SK-N-SH treated with all-trans-retinoic acid at 6 μM for 48 hours (cell line): ENCODE results near the gene FAM124A.

Source experiments
- ARNTL ChIP-seq: fragments of 450-650 bp; formaldehyde crosslinking; IDR thresholded peaks from 2 replicates; pipeline ENCODE4 v1.5.0; 2020; ENCODE audit warnings: low read depth, mild to moderate bottlenecking, moderate library complexity, borderline replicate concordance
- ESRRG ChIP-seq: fragments of 250-450 bp; sonication (Bioruptor Pico); IDR thresholded peaks from 2 replicates; pipeline ENCODE4 v1.6.1; 2021; ENCODE audit warnings: mild to moderate bottlenecking
- GLIS3 ChIP-seq: fragments of 250-450 bp; sonication (Bioruptor Pico); IDR thresholded peaks from 2 replicates; pipeline ENCODE4 v1.5.0; 2020; ENCODE audit warnings: mild to moderate bottlenecking, moderate library complexity
- PATZ1 ChIP-seq: fragments of 250-450 bp; sonication (Bioruptor Pico); IDR thresholded peaks from 2 replicates; pipeline ENCODE4 v1.8.0; 2020; ENCODE audit warnings: mild to moderate bottlenecking, moderate library complexity, borderline replicate concordance
- ZC3H10 ChIP-seq: fragments of 250-450 bp; sonication (Bioruptor Pico); IDR thresholded peaks from 2 replicates; pipeline ENCODE4 v1.5.1; 2021; ENCODE audit warnings: mild to moderate bottlenecking, moderate library complexity
- ZFP3 ChIP-seq: fragments of 250-450 bp; sonication (Bioruptor Pico); IDR thresholded peaks from 2 replicates; pipeline ENCODE4 v1.5.0; 2020; ENCODE audit warnings: mild to moderate bottlenecking, moderate library complexity

- TF ChIP-seq ARNTL (CRISPR knock-in tag), result no peak
- TF ChIP-seq ZC3H10 (CRISPR knock-in tag), result no peak
- TF ChIP-seq GLIS3, result no peak
- TF ChIP-seq ESRRG (CRISPR knock-in tag), result no peak
- TF ChIP-seq ZFP3 (CRISPR knock-in tag), result no peak
- no peak for TF ChIP-seq PATZ1
Observed at GRCh38 chr13:51275101-51275500, 52.9 kb downstream of the FAM124A start.
